ENCODE measurements around the gene ANO4.

ANO4 gene

DNA sequence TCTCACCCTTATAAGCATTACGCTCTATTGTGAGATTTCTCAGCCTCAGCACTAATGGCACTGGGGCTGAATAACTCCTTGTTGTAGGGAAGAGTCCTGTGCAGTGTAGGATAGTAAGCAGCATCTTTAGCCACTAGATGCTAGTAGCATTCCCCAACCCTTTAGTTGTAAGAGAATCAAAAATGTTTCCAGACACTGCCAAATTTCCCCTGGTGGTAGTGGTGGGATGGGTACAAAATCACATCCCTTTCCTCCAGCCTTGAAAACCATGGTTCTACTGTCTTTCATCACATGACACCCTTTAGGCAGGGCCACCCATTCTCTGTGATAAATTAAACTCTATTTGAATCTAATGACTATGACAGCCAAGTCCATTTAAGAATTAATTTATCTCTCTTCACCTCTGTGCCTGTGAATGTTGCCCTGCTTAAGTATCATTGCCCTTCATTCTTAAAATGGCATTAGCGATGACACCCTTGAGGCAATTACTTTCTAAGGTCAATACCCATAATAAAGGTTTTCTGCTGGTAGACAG, 199.4 kb downstream of the ANO4 start:
- no peak for DNase-seq (ENCODE audit: low spot score)
- Histone ChIP-seq H3K4me3 (no peak overlapping the region), H3K27ac (no peak overlapping the region)
- TF ChIP-seq, protein P1, sequence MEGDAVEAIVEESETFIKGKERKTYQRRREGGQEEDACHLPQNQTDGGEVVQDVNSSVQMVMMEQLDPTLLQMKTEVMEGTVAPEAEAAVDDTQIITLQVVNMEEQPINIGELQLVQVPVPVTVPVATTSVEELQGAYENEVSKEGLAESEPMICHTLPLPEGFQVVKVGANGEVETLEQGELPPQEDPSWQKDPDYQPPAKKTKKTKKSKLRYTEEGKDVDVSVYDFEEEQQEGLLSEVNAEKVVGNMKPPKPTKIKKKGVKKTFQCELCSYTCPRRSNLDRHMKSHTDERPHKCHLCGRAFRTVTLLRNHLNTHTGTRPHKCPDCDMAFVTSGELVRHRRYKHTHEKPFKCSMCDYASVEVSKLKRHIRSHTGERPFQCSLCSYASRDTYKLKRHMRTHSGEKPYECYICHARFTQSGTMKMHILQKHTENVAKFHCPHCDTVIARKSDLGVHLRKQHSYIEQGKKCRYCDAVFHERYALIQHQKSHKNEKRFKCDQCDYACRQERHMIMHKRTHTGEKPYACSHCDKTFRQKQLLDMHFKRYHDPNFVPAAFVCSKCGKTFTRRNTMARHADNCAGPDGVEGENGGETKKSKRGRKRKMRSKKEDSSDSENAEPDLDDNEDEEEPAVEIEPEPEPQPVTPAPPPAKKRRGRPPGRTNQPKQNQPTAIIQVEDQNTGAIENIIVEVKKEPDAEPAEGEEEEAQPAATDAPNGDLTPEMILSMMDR (IDR thresholded peaks at IDR 0.05): no peak

GRCh38 chr12:100995201-100995600, 200.6 kb downstream of the ANO4 start:
- TF ChIP-seq, protein P1 (IDR thresholded peaks at IDR 0.05): no peak
- no peak overlapping the region for H3K27ac ChIP-seq
- H3K4me3 ChIP-seq: no peak overlapping the region
- no peak for DNase-seq (ENCODE audit: low spot score)

- H3K27ac ChIP-seq: no peak overlapping the region
- TF ChIP-seq, protein P1 (IDR thresholded peaks at IDR 0.05): no peak
- DNase-seq (ENCODE audit: low spot score): no peak
- no peak overlapping the region for H3K4me3 ChIP-seq
Measured at GRCh38 chr12:100995771-100996170, 201.2 kb downstream of the ANO4 start.

- H3K4me3 ChIP-seq: no peak overlapping the region
- H3K27ac ChIP-seq: no peak overlapping the region
- DNase-seq (ENCODE audit: low spot score): no peak
- TF ChIP-seq, protein P1 (IDR thresholded peaks at IDR 0.05): no peak
Measured at GRCh38 chr12:101001669-101002068, 207.1 kb downstream of the ANO4 start.

GRCh38 chr12:101002696-101003419, 208.3 kb downstream of the ANO4 start:
- TF ChIP-seq, protein P1 (IDR thresholded peaks at IDR 0.05): no peak
- H3K4me3 ChIP-seq: no peak overlapping the region

DNA sequence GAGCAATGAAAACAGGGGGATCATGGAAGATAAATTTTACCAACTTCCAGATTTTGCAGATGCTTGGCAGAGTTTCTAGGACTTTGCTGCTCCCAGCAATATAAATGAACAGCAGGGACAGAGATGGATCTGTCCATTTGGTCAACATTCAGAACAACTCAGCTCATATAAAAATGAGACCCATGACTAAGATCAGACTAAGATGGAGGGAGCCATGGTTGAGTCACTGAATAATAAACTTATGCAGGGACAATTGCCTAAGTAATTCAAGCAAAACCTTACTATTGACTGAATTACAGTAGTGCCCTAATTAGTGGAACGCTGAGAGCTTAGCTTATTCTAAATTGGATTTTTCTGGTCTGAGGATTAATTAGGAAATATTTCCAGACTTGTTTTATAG, 210.3 kb downstream of the ANO4 start:
- DNase-seq (ENCODE audit: low spot score): no peak
- H3K4me3 ChIP-seq: no peak overlapping the region
- TF ChIP-seq, protein P1 (IDR thresholded peaks at IDR 0.05): no peak
- H3K27ac ChIP-seq: no peak overlapping the region

More at GRCh38 chr12:101002696-101003419, 208.3 kb downstream of the ANO4 start:
- no peak for DNase-seq (ENCODE audit: low spot score)
- no peak overlapping the region for H3K27ac ChIP-seq

DNA sequence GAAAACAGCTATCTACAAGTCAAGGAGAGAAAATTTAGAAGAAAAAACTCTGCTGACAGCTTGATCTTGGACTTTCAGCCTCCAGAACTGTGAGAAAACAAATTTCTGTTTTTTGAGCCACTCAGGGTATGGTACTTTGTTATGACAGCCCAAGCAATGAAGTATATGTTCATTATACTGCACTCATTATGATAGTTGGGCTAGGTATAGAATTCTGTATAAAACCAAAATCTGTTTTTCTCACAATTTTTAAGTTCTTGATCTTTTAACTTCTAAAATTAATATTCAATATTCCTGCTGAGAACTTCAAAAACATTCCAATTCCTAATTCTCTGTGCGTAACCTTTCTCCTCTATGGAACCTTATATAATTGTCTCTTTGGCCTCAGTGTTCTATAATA, 214.7 kb downstream of the ANO4 start:
- DNase-seq (ENCODE audit: low spot score): no peak
- H3K27ac ChIP-seq: no peak overlapping the region
- H3K4me3 ChIP-seq: no peak overlapping the region
- TF ChIP-seq, protein P1 (IDR thresholded peaks at IDR 0.05): no peak

Measured in coronary artery (tissue), 2 donors.